CD8-positive, alpha-beta memory T cell (primary cell): ENCODE results near the gene WDR35. TPM values are rescaled to one million over a fixed set of nuclear protein-coding genes. Genes with fewer than 3 reads are reported as not detected.
A peak's percentile ranks its signal among the peaks of the same experiment; 100 is the strongest.

ENCODE experiments used
- CTCF ChIA-PET: fragments of 350-600 bp; sonication (Branson Sonifier 250); formaldehyde crosslinking; loops from one replicate; lab custom pipeline; 2021; ENCODE audit warnings: antibody characterized with exemption; lab: Charles Lee
- POLR2A ChIA-PET: fragments of 350-600 bp; sonication (Branson Sonifier 250); formaldehyde crosslinking; loops from one replicate; lab custom pipeline; 2021; ENCODE audit warnings: antibody characterized with exemption; lab: Charles Lee
- DNase-seq, 5 donors: peaks; one replicate each; pipeline versions ENCODE4 v3.0.0 to v3.0.0-alpha.2; 2020 to 2022; ENCODE audit warnings: mixed read lengths in 1 of 5
- H3K27ac ChIP-seq: one replicate; pipeline ENCODE4 v1.7.0; 2013; ENCODE audit warnings: low read depth, mild to moderate bottlenecking, low read length, moderate library complexity
- H3K27me3 ChIP-seq: 2 replicates; pipeline ENCODE4 v1.7.0; 2013; ENCODE audit warnings: low read length, mild to moderate bottlenecking; ENCODE audit not compliant: insufficient read depth, poor library complexity, severe bottlenecking
- H3K36me3 ChIP-seq: 2 replicates; pipeline ENCODE4 v1.7.0; 2013; ENCODE audit warnings: mild to moderate bottlenecking, low read length, moderate library complexity; ENCODE audit not compliant: insufficient read depth
- H3K4me1 ChIP-seq: 2 replicates; pipeline ENCODE4 v1.7.0; 2013; ENCODE audit warnings: mild to moderate bottlenecking, low read length, moderate library complexity; ENCODE audit not compliant: insufficient read depth
- H3K4me3 ChIP-seq: 2 replicates; pipeline ENCODE4 v1.7.0; 2013; ENCODE audit warnings: mild to moderate bottlenecking, low read length
- H3K9me3 ChIP-seq: 2 replicates; pipeline ENCODE4 v1.7.0; 2013; ENCODE audit warnings: mild to moderate bottlenecking, low read length
- H3K27ac Mint-ChIP-seq, 8 donors: one replicate each; pipeline ENCODE4 v1.8.0; 2020 to 2021; ENCODE audit warnings: mixed read lengths in 8 of 8, mild to moderate bottlenecking in 6 of 8, inconsistent platforms in 3 of 8, moderate library complexity in 3 of 8
- H3K27me3 Mint-ChIP-seq, 2 donors: one replicate each; pipeline ENCODE4 v1.8.0; 2020 to 2021; ENCODE audit warnings: mixed read lengths in 2 of 2, mild to moderate bottlenecking in 1 of 2, moderate library complexity in 1 of 2
- H3K36me3 Mint-ChIP-seq, 3 donors: one replicate each; pipeline ENCODE4 v1.8.0; 2020 to 2021; ENCODE audit warnings: mixed read lengths in 3 of 3, inconsistent platforms in 1 of 3, mild to moderate bottlenecking in 1 of 3
- H3K4me1 Mint-ChIP-seq, 3 donors: one replicate each; pipeline ENCODE4 v1.8.0; 2020 to 2021; ENCODE audit warnings: mixed read lengths in 3 of 3, inconsistent platforms in 1 of 3, mild to moderate bottlenecking in 1 of 3
- H3K4me3 Mint-ChIP-seq, 7 donors: one replicate each; pipeline ENCODE4 v1.8.0; 2020 to 2021; ENCODE audit warnings: mixed read lengths in 7 of 7, mild to moderate bottlenecking in 6 of 7, moderate library complexity in 4 of 7, inconsistent platforms in 2 of 7
- H3K9me3 Mint-ChIP-seq, 5 donors: one replicate each; pipeline ENCODE4 v1.8.0; 2020 to 2022; ENCODE audit warnings: mixed read lengths in 5 of 5, mild to moderate bottlenecking in 3 of 5, moderate library complexity in 2 of 5, inconsistent platforms in 1 of 5
- polyA plus RNA-seq: library from polyadenylated mRNA; unstranded; fragments of 300-500 nt; fragmentation: Illumina TruSeq; gene quantifications from one replicate; pipeline ENCODE4 v1.2.3, GENCODE V29; 2021
- total RNA-seq, 2 experiments: library from RNA; stranded (reverse); gene quantifications; one replicate each; pipeline ENCODE4 v1.2.3, GENCODE V29; 2021

WDR35 gene
- total and polyA plus RNA-seq, 3 experiments from 2014 or later = 1.6 to 12.0 (median 11.0) TPM

- Mint-ChIP-seq H3K4me1 (peaks cover 23 to 34% (median 24%) of the 10 kb centered on the region in 3 donors), H3K4me3 (peak overlapping the region in 3 of 7 donors; percentile 15 to 95 (median 95)), H3K9me3 (no peaks in the 10 kb centered on the region), H3K27ac (peak overlapping the region in 6 of 8 donors; percentile 47 to 96 (median 83)), H3K36me3 (peaks cover 0 to 16% (median 4%) of the 10 kb centered on the region in 3 donors), H3K27me3 (peaks cover 3 to 10% of the 10 kb centered on the region in 2 donors)
- H3K27me3 ChIP-seq = no peaks in the 10 kb centered on the region
- H3K4me3 ChIP-seq = no peak overlapping the region
- no peaks in the 10 kb centered on the region for H3K9me3 ChIP-seq
- ChIA-PET CTCF (interaction anchor here (0.9 kb wide), 1 partner anchor 12 kb away, joined by 5 read pairs; no protein-coding TSS in a partner anchor), POLR2A (no interaction called here)
- no peaks in the 10 kb centered on the region for H3K36me3 ChIP-seq
- H3K4me1 ChIP-seq = peaks cover 14% of the 10 kb centered on the region
- DNase-seq = no peak
- no peak overlapping the region for H3K27ac ChIP-seq
Observed at GRCh38 chr2:19987936-19988335, 2.0 kb downstream of the WDR35 start.

- H3K27ac ChIP-seq = no peak overlapping the region
- H3K4me3 ChIP-seq = no peak overlapping the region
- Mint-ChIP-seq H3K4me3 (no peak overlapping the region), H3K27me3 (no peaks in the 10 kb centered on the region), H3K36me3 (peaks cover 3 to 41% (median 18%) of the 10 kb centered on the region in 3 donors), H3K9me3 (no peaks in the 10 kb centered on the region), H3K4me1 (peaks cover 0 to 3% (median 1%) of the 10 kb centered on the region in 3 donors), H3K27ac (no peak overlapping the region)
- H3K36me3 ChIP-seq = no peaks in the 10 kb centered on the region
- ChIA-PET POLR2A (no interaction called here), CTCF (interaction anchor here (1.1 kb wide), 1 partner anchor 34 kb away, joined by 4 read pairs; no protein-coding TSS in a partner anchor)
- no peaks in the 10 kb centered on the region for H3K4me1 ChIP-seq
- DNase-seq = no peak
- no peaks in the 10 kb centered on the region for H3K9me3 ChIP-seq
- H3K27me3 ChIP-seq = no peaks in the 10 kb centered on the region
Observed at GRCh38 chr2:19982268-19982667, 7.6 kb downstream of the WDR35 start.

GRCh38 chr2:19979932-19980331 is 10.0 kb downstream of the WDR35 start:
- Histone ChIP-seq H3K4me1 (no peaks in the 10 kb centered on the region), H3K27ac (no peak overlapping the region), H3K4me3 (no peak overlapping the region), H3K36me3 (no peaks in the 10 kb centered on the region), H3K9me3 (no peaks in the 10 kb centered on the region), H3K27me3 (no peaks in the 10 kb centered on the region)
- no peak for DNase-seq
- Mint-ChIP-seq H3K27ac (no peak overlapping the region), H3K27me3 (no peaks in the 10 kb centered on the region), H3K9me3 (no peaks in the 10 kb centered on the region), H3K36me3 (peaks cover 4 to 42% (median 16%) of the 10 kb centered on the region in 3 donors), H3K4me3 (no peak overlapping the region), H3K4me1 (peaks cover 0 to 3% (median 0%) of the 10 kb centered on the region in 3 donors)
- ChIA-PET POLR2A (no interaction called here), CTCF (interaction anchor here (1.1 kb wide), 1 partner anchor 36 kb away, joined by 3 read pairs; no protein-coding TSS in a partner anchor)

- H3K4me3 ChIP-seq = no peak overlapping the region
- Mint-ChIP-seq H3K9me3 (no peaks in the 10 kb centered on the region), H3K4me1 (peaks cover 3 to 12% (median 5%) of the 10 kb centered on the region in 3 donors), H3K4me3 (no peak overlapping the region), H3K27me3 (no peaks in the 10 kb centered on the region), H3K36me3 (peaks cover 7 to 36% (median 7%) of the 10 kb centered on the region in 3 donors), H3K27ac (peak overlapping the region in 1 of 8 donors; percentile 24)
- H3K27ac ChIP-seq = no peak overlapping the region
- ChIA-PET POLR2A (no interaction called here), CTCF (no interaction called here)
- no peaks in the 10 kb centered on the region for H3K4me1 ChIP-seq
- no peaks in the 10 kb centered on the region for H3K27me3 ChIP-seq
- no peaks in the 10 kb centered on the region for H3K9me3 ChIP-seq
- DNase-seq = no peak
- H3K36me3 ChIP-seq = no peaks in the 10 kb centered on the region
Observed at GRCh38 chr2:19973466-19973865, 16.4 kb downstream of the WDR35 start.

- no peaks in the 10 kb centered on the region for H3K27me3 ChIP-seq
- DNase-seq = peak in 2 of 5 donors; percentile 40 to 45
- no peak overlapping the region for H3K4me3 ChIP-seq
- peak overlapping the region in 7 of 8 donors; percentile 8 to 75 (median 36) for H3K27ac Mint-ChIP-seq
- ChIA-PET CTCF (no interaction called here), POLR2A (no interaction called here)
- H3K9me3 Mint-ChIP-seq = no peaks in the 10 kb centered on the region
- H3K36me3 ChIP-seq = no peaks in the 10 kb centered on the region
- H3K27ac ChIP-seq = no peak overlapping the region
- no peaks in the 10 kb centered on the region for H3K27me3 Mint-ChIP-seq
- peaks cover 9 to 43% (median 13%) of the 10 kb centered on the region in 3 donors for H3K36me3 Mint-ChIP-seq
- no peaks in the 10 kb centered on the region for H3K9me3 ChIP-seq
- H3K4me3 Mint-ChIP-seq = peak overlapping the region in 1 of 7 donors; percentile 18
- peaks cover 3 to 12% (median 5%) of the 10 kb centered on the region in 3 donors for H3K4me1 Mint-ChIP-seq
- H3K4me1 ChIP-seq = no peaks in the 10 kb centered on the region
Observed at GRCh38 chr2:19971691-19972090, 18.2 kb downstream of the WDR35 start.

GRCh38 chr2:19963386-19963785 is 26.5 kb downstream of the WDR35 start:
- Mint-ChIP-seq H3K9me3 (no peaks in the 10 kb centered on the region), H3K4me1 (no peaks in the 10 kb centered on the region), H3K27me3 (no peaks in the 10 kb centered on the region), H3K27ac (no peak overlapping the region), H3K4me3 (no peak overlapping the region), H3K36me3 (peaks cover 3 to 37% (median 13%) of the 10 kb centered on the region in 3 donors)
- Histone ChIP-seq H3K4me3 (no peak overlapping the region), H3K27ac (no peak overlapping the region), H3K27me3 (no peaks in the 10 kb centered on the region), H3K4me1 (no peaks in the 10 kb centered on the region), H3K36me3 (peaks cover 7% of the 10 kb centered on the region), H3K9me3 (no peaks in the 10 kb centered on the region)
- ChIA-PET POLR2A (no interaction called here), CTCF (no interaction called here)
- no peak for DNase-seq

GRCh38 chr2:19955544-19956422 is 34.1 kb downstream of the WDR35 start:
- H3K9me3 Mint-ChIP-seq = no peaks in the 10 kb centered on the region
- no peaks in the 10 kb centered on the region for H3K4me1 ChIP-seq
- no peaks in the 10 kb centered on the region for H3K27me3 ChIP-seq
- peak; percentile 8 to 52 (median 30) for DNase-seq
- no peaks in the 10 kb centered on the region for H3K36me3 ChIP-seq
- no peak overlapping the region for H3K4me3 ChIP-seq
- H3K27ac Mint-ChIP-seq = peak overlapping the region in 1 of 8 donors; percentile 33
- no peak overlapping the region for H3K27ac ChIP-seq
- H3K4me3 Mint-ChIP-seq = no peak overlapping the region
- H3K9me3 ChIP-seq = no peaks in the 10 kb centered on the region
- no peaks in the 10 kb centered on the region for H3K27me3 Mint-ChIP-seq
- H3K4me1 Mint-ChIP-seq = no peaks in the 10 kb centered on the region
- H3K36me3 Mint-ChIP-seq = peaks cover 4 to 17% (median 5%) of the 10 kb centered on the region in 3 donors
- ChIA-PET POLR2A (no interaction called here), CTCF (interaction anchor here (0.7 to 2.9 kb wide), 5 partner anchors 10 to 139 kb away, joined by 3 to 8 read pairs (median 3); no protein-coding TSS in a partner anchor)

- ChIA-PET POLR2A (no interaction called here), CTCF (no interaction called here)
- H3K27ac ChIP-seq = no peak overlapping the region
Observed at GRCh38 chr2:19949071-19949470, 40.8 kb downstream of the WDR35 start.

More at GRCh38 chr2:19949071-19949470, 40.8 kb downstream of the WDR35 start:
- H3K27me3 Mint-ChIP-seq = no peaks in the 10 kb centered on the region
- Histone ChIP-seq H3K4me3 (no peak overlapping the region), H3K36me3 (no peaks in the 10 kb centered on the region), H3K4me1 (no peaks in the 10 kb centered on the region), H3K9me3 (no peaks in the 10 kb centered on the region), H3K27me3 (no peaks in the 10 kb centered on the region)
- no peak for DNase-seq
- no peak overlapping the region for H3K27ac Mint-ChIP-seq
- H3K4me3 Mint-ChIP-seq = no peak overlapping the region
- no peaks in the 10 kb centered on the region for H3K4me1 Mint-ChIP-seq
- no peaks in the 10 kb centered on the region for H3K9me3 Mint-ChIP-seq
- H3K36me3 Mint-ChIP-seq = peaks cover 5 to 45% (median 16%) of the 10 kb centered on the region in 3 donors
